DMS114 treated with DMSO at 0.1 percent for 48 hours (cell line): ENCODE data around the gene C4BPB.

ENCODE experiments used
- DNase-seq: peaks from one replicate; lab custom pipeline; 2025; ENCODE audit not compliant: unreplicated experiment; lab: John Stamatoyannopoulos, UW

Gene C4BPB

GRCh38 chr1:207134581-207134980 is 45.9 kb downstream of the C4BPB start:
- no peak for DNase-seq

GRCh38 chr1:207139616-207140015 is 51.0 kb downstream of the C4BPB start:
- no peak for DNase-seq

- DNase-seq = no peak
These were observed 51.9 kb downstream of the C4BPB start for GRCh38 chr1:207140536-207140935.

DNA sequence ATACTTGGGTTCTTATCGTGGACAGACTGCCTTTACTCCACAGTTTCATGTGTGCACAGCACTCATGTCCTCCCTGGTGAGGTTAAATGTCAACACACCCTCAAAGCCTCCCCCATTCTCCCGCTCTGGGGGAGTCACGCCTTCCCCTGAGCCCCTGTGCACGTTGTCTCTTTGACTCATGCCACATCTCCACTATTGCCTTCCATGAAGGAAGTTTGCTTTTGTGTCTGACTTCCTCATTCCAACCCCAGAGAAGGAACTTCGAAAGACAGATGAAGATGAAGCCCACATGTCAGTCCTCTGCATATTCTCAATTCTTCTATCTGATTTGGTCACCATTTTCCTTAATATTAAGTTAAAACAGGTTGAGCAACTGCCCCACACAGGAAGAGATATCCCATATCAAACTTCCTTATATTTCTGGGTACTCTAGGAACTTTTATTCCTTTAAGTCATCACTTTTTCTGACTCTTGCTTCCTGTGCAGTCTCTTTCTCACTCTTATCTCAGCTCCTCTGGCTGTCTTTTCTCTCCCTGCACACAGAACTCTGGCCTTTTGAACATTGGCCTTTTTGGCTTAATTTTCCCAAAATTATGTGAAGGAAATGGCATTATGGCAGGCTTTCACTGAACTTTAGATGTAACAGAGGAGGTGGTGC is 56.9 kb downstream of the C4BPB start:
- no peak for DNase-seq
